Fibroblast of skin of scalp (primary cell): ENCODE results near the gene POLDIP3.
A peak's percentile ranks its signal among the peaks of the same experiment; 100 is the strongest.
"Not testable (repeated sequence)": the region's sequence is repeated elsewhere in the genome, so short reads cannot be mapped to it uniquely, and the experiment has no call there.

Experiments used
- DNase-seq: peaks from one replicate; pipeline ENCODE4 v3.0.0-alpha.2; 2013

POLDIP3 gene

DNA sequence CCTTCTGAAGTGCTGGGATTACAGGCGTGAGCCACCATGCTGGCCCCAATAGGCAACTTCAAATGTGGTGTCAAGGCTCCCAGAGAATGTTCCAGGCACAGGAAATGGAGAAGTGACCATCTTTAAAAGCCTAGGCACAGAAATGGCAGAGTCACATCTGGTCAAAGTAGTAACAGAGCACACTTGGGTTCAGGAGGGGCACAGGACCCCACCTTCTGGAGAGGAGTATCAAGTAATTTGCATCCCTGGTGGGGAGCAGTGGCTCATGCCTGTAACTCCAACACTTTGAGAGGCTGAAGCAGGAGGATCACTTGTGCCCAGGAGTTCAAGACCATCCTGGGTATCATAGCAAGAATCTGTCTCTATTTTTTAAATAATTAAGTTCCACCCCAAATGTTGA is 31.7 kb downstream of the POLDIP3 start:
- DNase-seq, result no peak

DNA sequence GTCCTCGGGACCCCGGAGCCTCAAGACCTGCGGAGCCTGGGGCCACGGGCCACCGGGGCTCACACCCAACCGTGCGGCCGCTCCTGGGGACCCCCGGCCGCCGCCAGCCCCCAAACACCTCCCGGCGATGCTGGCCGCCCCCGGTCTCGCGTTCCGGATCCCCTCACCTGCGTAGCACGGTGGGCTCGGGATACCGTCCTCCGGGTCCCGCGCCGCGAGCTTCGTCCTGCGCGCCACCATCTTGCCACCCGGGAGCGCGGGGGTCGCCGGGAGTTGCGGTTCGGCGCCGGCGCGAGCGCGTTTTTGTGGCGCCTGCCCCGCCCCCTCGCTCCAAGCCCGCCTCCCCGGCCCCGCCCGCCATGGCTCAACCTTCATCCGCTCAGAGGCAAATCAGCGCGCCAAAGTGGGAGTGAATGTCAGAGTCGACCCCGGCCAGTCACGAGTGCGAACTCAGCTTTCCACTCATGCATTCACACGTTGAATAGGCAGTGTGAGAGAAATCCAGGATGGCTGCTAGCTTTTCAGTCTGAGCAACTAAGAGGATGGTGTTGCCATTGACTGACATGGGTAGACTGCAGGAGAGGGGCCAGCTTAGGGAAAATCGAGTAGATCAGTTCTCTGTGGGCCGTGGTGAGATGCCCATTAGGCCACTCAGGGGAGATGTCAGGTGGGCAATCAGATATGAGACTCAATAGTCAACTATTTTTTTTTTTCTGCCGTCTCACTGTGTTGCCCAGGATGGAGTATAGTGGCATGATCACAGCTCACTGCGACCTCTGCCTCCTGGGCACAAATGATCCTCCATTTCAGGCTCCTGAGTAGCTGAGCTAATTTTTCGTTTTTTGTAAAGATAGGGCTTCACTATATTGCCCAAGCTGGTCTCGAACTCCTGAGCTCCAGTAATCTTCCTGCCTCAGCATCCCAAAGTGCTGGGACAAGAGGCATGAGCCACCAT is 32.6 kb downstream of the POLDIP3 start:
- DNase-seq, result peak; percentile 68

DNA sequence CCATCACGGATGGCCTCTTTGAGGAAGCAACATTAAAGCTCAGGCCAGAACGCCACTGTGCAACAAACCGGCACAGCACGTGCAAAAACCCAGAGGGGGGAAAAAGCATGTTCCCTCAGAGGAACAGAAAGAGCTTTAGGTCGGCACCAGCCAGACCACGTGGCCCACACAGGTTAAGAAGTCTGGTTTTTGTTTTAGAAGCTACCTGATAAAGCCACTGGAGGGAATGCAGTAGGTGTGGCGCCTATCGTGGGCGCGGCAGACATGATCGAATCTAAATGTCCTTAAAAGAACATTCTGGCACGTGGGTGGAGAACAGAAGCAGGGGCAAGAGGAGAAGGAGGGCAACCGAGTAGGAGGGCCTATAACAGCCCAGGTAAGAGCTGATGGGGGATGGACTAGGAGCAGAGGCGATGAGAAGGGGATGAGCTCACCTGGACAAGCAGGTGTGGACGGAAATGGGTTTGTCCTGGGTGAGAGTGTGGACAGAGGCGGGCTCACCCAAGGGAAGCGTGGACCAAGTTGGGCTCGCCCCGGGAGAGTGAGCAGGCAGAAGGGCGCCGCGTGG is 33.4 kb downstream of the POLDIP3 start:
- DNase-seq, result not testable (repeated sequence)

DNA sequence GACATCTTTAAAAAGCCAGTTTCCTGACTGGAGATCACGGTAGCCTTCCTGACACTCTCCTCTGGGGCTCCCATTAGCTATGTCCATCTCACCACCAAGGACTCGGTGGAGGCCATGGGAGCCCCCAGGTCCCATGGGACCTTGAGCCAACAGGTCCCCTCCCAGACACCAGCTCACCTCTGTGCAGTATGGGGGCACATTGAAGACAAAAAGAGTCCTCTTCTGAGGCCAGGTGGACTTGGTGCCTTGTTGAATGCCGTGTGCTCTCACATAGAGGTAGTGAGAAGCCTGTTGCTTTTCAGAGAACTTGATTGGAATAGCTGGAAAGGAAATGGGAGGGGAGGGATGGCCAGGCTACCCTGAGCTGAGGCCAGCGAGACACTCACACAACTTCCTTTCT is 34.6 kb downstream of the POLDIP3 start:
- DNase-seq, result not testable (repeated sequence)

DNA sequence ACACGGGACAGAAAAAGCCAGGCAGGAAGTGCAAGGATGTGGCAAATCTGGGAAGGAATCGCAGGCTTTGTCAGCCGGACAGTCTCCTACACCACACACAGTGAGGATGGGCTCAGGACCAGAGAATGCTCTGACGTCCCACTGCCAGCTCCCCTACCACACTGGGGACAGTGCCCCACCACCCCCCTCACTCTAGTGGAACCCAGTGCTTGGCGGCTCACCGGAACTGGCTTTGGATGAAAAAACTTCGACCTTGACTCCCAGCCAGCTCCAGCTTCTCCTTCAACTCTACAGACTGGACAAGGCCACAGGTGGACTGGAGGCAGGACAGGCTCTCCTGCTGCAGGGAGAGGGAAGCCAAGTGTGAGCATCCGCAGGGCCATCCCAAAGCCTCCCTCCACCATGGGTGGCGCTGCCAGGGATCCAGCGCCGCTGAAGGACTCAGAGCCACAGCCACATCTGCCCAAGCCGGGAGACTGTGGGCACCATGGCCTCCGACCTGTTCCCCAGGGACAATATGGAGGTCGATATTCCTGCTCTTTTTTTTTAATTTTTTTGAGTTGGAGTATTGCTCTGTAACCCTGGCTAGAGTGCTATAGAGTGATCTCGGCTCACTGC is 37.0 kb downstream of the POLDIP3 start:
- DNase-seq, result no peak

DNA sequence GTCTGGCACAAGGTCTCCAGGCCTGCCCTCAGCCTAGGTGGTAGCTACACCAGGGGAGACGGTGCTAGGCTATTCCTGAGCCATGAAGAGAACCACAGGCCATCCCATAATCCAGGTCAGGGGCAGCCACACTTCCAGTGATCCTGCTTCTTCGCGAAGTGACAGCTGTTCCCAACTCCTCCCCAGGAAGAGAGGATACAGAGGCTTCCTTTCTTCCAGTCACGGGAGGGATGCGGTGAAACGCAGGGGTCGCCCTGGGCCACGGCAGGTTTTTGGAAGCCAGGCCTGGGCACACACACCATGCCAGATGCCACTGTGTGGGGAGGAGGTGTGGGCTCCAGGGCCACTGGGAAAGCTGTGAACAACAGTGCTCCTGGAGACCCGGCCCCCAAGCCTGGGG is 37.5 kb downstream of the POLDIP3 start:
- not testable (repeated sequence) for DNase-seq

DNA sequence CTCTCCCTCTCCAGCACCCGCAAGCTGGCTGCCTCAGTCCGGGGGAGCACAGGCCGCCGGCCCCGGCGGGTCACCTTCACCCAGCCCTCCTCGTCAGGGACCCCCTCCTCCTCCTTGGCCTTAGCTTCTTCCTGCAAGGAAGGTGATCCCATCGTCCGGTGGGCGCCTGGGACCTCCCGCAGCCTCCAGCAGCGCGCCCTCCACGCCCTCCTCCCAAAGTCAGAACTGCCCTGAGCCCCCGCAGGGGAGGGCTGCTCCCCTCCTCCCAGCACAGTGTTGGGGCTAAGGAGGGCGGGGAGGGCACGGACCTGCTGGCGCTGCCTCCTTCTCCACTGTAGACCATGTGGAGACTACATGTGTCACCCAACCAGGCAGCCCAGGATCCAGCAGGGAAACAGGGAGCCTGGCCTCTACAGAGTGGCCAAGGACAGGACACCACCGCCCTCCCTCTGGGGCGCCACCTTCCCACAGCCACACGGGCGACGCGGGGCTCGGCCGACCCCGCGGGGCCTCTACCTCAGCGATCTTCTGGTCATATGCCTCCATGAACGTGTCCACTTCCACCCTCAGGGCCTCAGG is 38.6 kb downstream of the POLDIP3 start:
- not testable (repeated sequence) for DNase-seq

DNA sequence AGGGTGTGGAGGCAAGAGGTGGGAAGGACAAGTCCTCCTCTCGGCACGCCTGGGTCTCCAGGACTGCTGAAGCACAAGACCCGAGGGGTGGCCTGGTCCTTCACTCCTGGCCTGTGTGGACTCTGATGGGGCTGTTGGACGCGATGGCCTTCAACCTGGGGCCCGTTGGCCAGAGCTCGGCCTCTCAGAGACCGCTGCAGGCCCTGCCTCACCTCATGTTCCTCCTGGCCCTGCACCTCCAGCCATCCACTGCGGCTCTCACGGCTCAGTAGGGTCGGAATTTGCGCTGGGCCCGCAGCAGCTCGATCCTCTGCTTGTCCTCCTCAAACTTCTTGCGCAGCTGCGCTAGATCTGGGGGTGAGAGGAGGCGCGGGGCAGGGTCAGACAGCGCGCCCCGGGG is 40.2 kb downstream of the POLDIP3 start:
- not testable (repeated sequence) for DNase-seq

DNA sequence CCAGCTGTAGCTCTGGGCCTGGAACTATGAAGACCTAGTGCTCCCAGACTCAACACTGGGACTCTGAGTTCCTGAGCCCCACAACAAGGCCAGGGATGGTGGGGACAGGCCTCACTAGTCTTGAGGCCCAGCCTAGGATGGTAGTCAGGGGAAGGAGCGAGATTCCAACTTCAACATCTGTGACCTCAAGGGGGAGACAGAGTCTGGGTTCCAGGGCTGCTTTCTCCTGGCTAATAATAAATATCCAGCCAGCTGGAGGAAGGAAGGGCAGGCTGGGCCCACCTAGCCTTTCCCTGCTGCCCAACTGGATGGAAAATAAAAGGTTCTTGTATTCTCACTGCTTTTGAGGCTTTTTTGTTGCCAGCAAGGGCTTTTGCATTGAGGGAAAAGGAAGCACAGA is 40.6 kb downstream of the POLDIP3 start:
- not testable (repeated sequence) for DNase-seq

DNA sequence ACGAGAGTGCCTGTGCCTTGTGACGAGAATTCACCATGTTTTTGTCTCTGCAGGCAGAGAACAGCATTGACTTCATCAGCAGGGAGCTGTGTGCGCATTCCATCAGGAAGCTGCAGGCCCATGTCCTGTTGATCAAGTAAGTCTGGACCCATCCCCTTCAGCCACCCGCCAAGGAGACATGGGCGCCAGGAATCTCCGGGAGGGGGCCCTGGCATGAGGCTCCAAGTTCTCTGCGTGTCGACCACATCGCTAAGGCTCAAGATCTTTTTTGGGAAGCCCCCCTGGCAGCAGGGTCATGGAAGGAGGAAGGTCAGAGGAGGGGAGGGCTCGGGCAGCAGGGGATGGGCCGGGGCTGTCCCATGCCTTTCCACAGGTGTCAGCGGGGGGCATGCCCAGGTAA is 43.6 kb downstream of the POLDIP3 start:
- DNase-seq, result not testable (repeated sequence)

DNA sequence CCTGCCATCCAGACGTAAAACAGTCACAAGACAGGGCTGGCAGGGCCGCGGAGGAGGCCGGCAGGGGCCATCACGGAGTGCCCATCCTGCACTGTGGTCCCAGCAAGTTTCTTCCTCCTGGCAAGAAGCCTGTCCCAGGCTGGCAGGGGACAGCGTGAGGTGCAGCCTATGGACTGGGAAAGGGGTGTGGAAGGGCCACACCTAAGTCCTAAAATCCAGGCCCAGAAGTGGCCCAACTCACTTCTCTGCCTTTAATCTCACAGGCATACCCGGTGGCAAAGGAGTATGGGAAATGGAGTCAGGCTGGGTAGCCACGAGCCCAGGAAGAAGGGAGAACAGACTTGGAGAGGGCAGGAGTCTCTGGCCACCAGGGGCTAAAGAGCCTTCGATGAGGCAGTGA is 44.1 kb downstream of the POLDIP3 start:
- not testable (repeated sequence) for DNase-seq

DNA sequence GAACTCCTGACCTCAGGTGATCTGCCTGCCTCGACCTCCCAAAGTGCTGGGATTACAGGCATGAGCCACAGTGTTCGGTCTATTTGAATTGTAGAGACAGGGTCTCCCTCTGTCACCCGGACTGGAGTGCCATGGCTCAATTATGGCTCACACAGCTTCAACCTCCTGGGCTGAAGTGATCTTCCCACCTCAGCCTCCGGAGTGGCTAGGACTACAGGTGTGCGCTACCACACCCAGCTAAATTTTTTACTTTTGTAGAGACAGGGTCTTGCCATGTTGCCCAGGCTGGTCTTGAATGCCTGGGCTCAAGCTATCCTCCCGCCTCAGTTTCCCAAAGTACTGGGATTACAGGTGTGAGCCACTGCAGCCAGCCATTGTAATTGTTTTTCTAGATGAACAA is 46.7 kb downstream of the POLDIP3 start:
- not testable (repeated sequence) for DNase-seq

DNA sequence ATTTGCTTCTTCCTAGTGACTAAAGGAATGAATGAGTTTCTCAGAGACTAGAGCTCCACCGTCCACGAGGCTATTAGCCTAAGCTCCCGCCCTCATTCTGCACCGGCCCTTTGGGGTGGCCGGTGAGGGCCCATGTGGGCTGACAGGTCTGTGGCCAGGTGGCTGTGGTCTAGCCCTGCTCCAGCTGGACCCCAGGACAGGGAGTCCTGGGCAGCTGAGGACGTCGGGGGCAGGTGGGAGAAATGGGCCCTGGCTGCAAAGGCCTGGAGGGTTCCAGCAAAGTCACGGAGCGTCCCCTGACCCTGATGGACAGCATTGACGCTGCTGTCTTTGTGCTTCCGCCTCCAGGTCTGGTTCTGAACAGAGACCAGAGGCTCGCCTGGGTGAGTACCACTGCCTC is 48.7 kb downstream of the POLDIP3 start:
- no peak for DNase-seq

DNA sequence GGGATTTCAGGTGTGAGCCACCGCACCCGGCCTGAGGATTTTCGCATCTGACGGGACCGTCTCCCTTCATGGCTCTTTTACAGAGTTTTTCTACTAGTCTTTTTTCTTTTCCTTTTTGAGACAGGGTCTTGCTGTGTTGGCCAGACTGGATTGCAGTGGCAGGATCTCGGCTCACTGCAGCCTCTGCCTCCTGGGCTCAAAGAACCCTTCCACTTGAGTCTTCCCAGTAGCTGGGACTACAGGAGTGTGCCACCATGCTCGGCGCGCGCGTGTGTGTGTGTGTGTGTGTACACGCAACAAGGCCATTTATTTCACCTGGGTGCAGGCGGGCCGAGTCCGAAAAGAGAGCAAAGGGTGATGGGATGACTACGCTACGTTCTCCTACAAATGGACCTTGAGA is 50.0 kb downstream of the POLDIP3 start:
- no peak for DNase-seq

DNA sequence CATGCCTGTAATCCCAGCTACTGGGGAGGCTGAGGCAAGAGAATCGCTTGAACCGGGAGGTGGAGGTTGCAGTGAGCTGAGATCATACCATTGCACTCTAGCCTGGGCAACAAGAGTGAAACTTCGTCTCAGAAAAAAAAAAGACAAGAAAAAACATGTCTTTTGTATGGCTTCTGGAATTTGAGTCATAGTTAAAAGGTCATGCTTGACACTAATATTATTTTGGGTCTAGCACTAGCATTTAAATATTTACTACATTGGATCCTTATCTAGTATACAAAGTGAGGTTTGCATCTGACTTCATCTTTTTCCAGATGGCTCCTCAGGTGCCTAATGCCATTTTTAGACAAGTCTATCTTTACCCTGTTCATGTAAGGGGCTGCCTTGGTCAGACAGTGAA is 50.7 kb downstream of the POLDIP3 start:
- not testable (repeated sequence) for DNase-seq

DNA sequence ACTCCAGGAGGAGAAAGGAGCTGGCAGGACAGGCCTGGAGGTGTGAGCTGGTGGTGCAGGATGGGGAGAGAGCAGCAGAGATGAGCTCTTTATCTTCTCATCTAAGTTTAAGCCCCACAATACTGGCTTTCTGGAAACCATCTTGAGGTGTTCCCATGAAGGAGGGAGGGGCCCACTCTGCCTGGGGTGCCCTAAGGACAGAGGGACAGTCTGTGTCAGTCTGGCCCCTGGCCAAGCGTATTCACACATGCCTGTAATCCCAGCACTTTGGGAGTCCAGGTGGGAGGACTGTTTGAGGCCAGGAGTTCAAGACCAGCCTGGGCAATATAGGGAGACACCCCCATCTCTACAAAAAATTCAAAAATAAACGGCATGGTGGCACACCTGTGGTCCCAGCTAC is 52.0 kb downstream of the POLDIP3 start:
- no peak for DNase-seq

DNA sequence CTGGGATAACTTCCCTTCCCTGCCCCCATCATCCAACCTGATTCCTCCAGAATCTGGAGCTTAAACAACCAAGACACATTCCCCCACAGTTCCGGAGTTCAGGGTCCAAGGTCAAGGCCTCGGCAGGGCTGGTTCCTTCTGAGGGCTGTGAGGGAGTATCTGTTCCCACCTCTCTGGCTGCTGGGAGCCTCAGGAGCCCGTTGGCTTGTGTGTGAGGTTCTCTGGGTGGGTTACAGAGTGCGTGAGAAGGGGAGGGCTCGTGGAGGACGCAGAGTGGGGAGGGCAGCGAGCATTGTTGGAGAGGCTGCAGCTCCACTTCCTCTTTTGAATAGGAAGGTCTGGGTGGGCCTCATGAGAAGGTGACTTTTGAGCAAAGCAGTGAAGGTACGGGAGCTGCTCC is 52.4 kb downstream of the POLDIP3 start:
- no peak for DNase-seq

DNA sequence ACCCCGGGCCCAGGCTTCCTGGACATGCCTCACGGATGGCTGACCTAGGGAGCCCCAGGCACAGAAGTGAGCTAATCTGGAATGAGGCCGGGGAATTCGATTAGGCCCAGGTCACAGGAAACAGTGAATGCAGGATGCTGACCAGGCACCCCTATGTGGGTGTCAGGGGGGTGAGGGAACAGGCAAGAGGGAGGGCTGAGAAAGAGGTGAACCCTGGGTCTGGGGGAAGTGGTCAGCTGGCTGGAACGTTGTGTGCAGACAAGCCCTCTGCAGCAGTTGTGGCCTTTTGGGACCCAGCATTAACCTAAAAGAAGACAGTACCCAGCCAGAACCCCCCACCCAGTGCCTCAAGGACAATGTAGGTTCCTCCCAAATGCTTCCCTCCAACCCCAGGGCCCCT is 52.8 kb downstream of the POLDIP3 start:
- DNase-seq, result no peak

DNA sequence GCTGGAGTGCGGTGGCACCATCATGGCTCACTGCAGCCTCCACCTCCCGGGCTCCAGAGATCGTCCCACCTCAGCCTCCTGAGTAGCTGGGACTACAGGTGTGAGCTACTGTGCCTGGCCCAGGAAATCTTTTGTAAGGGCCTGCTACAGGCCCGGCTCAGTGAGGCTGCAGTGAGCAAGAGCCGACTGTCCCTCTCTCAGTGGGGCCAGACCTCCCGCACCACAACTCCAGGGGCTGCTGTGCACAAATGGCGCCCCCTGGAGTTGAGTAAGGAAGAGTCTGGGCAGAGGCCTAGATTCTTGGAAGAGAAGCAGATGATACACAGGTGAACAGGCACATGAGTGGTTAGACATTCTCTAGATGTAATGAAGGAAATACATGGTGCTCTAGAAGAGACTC is 53.9 kb downstream of the POLDIP3 start:
- peak; percentile 27 for DNase-seq

DNA sequence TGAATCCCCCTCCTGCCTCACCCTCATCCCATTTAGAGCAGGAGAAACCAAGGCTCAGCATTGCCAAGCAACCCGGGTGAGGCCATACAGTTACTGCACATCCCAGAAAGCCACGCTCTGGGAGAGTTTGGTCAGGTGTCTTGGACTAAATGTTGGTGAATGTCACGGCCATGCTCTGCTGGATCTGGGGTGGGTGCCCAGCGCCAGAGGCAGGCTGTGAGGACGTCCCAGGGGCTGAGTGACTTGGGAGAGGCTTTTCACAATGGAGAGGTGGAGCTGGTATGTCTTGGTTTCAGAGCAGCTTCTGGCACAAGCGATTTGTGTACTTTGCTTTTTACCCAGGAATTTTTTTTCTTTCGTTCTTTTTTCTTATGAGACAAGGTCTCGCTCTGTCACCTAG is 54.3 kb downstream of the POLDIP3 start:
- DNase-seq, result no peak

DNA sequence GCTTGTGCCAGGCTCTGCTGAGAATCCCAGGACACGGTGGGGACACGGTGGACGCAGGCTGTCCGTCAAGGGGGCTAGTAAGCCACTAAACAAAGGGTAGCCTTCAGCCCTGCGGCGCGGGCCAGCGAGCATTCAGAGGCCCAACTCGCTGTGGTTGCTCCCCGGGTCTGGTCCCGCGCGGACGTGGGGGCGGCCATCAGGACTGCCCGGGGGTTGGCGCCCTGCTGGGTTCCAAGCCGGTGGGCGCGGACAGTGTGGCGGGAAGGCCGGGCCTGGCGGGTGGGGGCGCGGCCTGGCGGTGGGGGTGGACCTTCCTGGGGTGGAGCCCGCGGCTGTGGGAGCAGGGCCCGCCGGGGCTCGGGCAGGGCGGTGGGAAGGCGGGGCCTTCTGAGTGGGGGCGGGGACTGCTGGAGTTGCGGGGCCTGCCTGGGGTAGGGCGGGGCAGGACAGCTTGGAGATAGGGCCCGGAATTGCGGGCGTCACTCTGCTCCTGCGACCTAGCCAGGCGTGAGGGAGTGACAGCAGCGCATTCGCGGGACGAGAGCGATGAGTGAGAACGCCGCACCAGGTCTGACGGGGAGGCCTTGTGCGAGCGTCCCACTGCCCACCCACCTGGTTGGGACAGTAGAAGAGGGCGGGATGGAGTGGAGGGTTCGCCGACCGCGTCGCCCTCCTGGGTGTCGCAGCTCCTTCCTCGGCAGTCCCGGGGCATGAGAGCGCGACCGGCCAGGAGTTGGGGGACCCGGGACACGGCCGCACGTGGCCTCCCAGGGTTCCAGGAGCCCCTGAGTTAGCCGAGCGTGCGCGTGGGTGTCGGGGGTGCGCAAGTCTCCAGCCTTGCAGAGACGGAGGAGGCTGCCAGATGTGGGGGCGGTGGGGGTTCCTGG is 61.0 kb downstream of the POLDIP3 start, which contains the start of gene SERHL2:
SERHL2 (plus strand) TSS at position 482 of the 887 bp plus-strand sequence; CDS start at position 547, 65 bp downstream.
- DNase-seq, result peak; percentile 83

DNA sequence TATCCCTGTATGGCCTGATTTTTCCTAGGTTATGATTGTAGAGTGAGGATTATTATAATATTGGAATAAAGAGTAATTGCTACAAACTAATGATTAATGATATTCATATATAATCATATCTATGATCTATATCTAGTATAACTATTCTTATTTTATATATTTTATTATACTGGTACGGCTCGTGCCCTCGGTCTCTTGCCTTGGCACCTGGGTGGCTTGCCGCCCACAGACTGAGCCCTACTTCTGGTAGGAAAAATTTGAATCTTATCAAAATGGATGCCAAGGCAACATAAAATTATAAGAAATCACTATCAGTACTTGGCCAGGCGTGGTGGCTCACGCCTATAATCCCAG is 62.4 kb downstream of the POLDIP3 start:
- not testable (repeated sequence) for DNase-seq
